ENCODE results near the gene AKAP7.
"Not testable (repeated sequence)": the region's sequence is repeated elsewhere in the genome, so short reads cannot be mapped to it uniquely, and the experiment has no call there.

Gene AKAP7

GRCh38 chr6:131135244-131136020 lies at the start of gene AKAP7:
Gene AKAP7, plus strand, starts transcription at chr6:131135467. Its CDS starts 297 bp downstream, at chr6:131135764.
- DNase-seq: peak; percentile 33

GRCh38 chr6:131090339-131090738 lies 44.9 kb upstream of the AKAP7 start:
- DNase-seq: not testable (repeated sequence)

DNA sequence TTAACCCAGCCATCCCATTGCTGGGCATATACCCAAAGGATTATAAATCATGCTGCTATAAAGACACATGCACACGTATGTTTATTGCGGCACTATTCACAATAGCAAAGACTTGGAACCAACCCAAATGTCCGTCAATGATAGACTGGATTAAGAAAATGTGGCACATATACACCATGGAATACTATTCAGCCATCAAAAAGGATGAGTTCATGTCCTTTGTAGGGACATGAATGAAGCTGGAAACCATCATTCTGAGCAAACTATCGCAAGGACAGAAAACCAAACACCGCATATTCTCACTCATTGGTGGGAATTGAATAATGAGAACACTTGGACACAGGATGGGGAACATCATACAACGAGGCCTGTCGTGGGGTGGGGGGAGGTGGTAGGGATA lies 43.3 kb upstream of the AKAP7 start:
- DNase-seq: not testable (repeated sequence)

DNA sequence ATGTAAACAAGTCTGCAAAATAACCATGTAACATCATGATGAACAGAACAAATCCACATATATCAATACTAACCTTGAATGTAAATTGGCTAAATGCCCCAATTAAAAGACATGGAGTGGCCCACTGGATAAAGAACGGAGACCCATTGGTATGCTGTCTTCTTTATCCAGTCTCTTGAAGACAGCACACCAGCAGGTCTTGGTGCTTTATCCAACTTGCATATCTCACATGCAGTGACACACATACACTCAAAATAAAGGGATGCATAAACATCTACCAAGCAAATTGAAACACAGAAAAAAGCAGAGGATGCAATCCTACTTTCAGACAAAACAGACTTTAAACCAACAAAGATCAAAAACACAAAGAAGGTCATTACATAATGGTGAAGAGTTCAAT lies 41.9 kb upstream of the AKAP7 start:
- DNase-seq: no peak

DNA sequence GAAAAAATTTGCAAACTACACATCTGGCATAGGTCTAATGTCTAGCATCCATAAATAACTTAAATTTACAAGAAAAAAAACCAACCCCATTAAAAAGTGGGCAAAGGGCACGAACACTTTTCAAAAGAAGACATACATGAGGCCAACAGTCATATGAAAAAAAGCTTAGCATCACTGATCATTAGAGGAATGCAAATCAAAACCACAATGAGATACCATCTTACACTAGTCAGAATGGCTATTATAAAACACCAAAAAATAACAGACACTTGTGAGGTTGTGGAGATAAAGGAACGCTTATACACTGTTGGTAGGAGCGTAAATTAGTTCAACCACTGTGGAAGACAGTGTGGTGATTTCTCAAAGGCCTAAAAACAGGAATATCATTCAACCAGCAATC lies 38.5 kb upstream of the AKAP7 start:
- DNase-seq: no peak

- no peak for DNase-seq
Measured at GRCh38 chr6:131101911-131102680, 33.2 kb upstream of the AKAP7 start.

DNA sequence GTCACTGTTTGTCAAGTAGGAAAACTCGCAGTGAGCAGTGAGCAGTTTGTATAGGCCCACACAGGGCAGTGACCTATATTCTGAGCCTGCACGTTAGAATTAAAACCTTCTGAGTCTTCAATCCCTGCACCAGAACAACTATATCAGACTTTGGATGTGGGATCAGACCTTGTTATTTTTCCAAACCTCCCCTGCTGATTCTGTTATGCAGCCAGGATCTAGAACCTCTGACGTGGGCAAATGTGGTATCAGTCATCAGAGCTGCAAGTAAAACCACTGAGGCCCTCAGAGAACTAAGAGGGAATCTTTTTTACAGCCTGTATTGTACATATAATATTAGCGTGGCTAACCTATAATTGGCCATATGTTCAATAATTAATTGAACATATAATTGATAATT lies 32.0 kb upstream of the AKAP7 start:
- no peak for DNase-seq

GRCh38 chr6:131103901-131104300 lies 31.4 kb upstream of the AKAP7 start:
- no peak for DNase-seq

GRCh38 chr6:131107151-131107550 lies 28.1 kb upstream of the AKAP7 start:
- DNase-seq: no peak

DNA sequence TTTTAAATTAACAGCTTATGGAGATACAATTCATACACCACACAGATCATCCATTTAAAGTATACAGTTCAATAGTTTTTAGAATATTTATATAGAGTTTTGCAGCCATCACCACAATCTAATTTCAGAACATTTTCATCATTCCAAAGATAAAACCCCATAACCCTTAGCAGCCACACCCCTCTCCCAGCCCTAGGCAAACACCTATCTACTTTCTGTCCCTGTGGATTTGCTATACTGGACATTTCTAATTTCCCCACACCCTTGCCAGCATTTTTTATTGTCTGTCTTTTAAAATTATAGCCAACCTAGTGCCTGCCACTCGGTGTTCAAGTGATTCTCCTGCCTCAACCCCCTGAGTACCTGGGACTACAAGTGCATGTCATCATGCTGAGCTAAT lies 23.0 kb upstream of the AKAP7 start:
- DNase-seq: no peak

DNA sequence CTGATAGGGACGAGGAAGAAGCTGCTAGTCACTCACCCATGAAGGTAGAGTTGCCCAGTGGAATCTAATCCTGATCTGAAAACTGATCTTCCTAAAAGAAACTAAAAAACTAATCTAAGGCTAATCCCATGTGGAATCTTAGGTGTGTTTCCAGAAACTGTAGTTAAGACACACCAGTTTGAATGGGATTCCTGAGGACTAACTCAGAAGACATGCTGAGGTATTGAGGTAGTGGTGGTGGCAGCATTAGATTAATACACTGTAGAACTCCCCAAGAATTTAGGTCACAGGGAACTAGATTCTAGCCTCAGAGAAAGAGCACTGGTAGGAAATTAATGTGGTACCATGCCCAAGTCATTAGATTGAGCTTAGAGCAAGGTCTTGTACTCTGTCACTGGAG lies 19.6 kb upstream of the AKAP7 start:
- no peak for DNase-seq

- DNase-seq: no peak
Measured at GRCh38 chr6:131116321-131116720, 18.9 kb upstream of the AKAP7 start.

DNA sequence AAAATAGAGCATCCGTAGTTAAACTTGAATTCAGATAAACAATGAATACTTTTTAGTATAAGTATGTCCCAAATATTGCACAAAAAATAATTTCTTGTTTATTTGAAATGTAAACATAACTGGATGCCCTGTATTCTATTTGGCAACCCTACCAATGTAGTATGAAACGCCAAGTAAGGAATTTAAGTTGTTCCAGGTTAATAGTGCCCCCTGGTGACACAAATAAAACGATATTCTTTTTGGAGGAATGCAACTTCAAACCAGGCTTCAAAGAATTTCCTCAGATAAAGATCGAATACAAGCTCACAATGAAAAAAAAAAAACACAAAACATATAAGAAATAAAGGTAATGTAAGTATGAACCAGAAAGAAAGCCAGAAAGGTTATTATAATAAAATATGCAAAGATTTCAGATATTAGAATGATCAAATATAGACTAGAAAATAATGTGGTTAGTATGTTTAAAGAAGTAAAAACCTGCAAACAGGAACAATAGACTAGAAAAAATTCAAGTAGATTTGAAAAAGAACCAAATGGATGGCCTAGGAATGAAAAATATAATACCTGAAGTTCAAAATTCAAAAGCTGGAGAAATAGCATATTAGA lies 18.4 kb upstream of the AKAP7 start:
- peak; percentile 14 for DNase-seq

- DNase-seq: no peak
Measured at GRCh38 chr6:131117878-131118277, 17.4 kb upstream of the AKAP7 start.

DNA sequence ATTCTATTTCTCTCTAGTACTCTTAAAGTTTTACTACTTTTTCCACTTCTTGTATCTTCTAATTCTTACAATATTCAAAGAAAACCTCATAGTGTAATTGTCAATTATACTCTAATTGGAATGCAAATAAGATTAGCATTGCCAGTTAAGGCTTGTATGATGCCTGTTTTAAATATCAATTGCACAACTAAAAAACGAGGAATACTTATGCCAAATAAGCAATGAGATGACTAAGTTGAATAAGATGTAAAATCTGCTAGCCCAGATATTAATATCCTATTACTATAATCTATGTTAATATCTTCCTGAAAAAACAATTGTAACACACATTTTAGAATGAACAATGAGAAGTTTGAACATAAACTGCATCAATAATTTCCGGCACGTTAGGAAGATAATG lies 13.3 kb upstream of the AKAP7 start:
- no peak for DNase-seq

- no peak for DNase-seq
Measured at GRCh38 chr6:131122516-131122915, 12.8 kb upstream of the AKAP7 start.

GRCh38 chr6:131124336-131125071 lies 10.8 kb upstream of the AKAP7 start:
- DNase-seq: no peak

- DNase-seq: no peak
Measured at GRCh38 chr6:131125431-131125830, 9.8 kb upstream of the AKAP7 start.

DNA sequence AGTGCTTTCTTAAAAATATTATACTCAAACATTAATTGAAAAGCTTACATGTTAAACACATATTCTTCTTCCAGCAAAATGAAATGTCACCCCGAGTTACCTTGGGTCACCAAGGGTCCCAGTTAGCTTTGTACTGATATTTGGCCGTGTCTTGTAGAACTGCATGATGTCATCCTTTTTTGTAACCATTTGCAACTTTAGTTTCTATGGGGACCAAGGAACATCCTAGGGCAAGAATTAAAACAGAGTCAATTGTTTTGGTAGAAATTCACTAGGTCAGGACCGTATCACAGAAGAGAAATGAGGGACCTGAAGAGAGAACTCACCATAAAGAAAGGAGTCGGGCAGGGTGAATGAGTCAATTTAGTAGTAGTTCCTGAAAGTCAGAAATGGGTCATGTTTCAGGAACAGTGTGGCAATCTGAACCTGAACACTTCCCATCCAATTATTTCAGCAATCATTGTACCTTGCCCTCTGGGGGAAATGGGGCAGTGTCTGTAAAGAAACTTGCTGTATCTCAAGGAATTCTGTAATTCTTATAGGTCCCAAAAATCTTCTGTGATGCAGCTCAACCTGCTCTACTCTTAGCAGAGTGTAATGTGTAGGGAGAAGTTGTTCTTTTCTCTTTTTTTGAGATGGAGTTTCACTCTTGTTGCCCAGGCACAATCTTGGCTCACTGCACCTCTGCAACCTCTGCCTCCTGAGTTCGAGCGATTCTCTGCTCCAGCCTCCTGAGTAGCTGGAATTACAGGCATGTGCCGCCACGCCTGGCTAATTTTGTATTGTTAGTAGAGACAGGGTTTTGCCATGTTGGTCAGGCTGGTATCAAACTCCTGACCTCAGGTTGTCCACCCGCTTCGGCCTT lies 5.3 kb upstream of the AKAP7 start:
- no peak for DNase-seq

DNA sequence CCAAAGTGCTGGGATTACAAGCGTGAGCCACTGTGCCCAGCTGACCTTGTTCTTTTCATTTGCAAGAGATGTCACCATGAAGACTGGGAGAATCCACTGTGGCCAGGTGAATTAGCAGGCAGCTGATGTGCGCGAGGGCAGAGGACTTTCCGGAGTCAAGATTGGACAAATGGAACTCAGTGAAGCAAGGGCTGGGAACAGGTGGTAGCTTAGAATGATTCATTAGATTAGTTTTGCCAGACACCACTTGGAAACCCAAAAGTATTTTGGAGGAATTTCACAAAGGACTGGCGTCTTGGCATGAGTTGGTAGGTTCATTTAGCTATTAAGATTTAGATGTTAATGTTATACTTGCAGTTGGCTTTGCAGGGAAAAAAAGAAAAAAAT lies 4.7 kb upstream of the AKAP7 start:
- DNase-seq: no peak

DNA sequence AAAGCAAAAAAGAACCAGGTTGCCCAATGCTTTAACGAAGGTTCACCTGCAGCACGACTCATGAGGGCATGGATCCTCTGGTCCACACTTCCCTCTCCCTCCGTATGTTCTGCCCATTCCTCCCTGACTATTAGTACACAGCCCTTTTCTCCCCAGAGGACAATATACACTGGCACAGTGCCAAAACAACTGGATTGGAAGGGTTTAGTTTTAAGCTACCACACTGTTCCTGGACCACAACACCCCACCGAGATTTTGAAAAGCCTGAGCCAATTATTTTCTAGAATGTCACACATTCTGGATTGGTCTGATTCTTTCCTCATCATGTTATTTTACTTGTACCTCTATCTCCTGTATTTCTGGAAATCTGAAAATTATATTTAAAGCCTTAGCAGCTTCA lies 2.9 kb upstream of the AKAP7 start:
- no peak for DNase-seq
